ENCODE results near the gene ZNF492.

DNA sequence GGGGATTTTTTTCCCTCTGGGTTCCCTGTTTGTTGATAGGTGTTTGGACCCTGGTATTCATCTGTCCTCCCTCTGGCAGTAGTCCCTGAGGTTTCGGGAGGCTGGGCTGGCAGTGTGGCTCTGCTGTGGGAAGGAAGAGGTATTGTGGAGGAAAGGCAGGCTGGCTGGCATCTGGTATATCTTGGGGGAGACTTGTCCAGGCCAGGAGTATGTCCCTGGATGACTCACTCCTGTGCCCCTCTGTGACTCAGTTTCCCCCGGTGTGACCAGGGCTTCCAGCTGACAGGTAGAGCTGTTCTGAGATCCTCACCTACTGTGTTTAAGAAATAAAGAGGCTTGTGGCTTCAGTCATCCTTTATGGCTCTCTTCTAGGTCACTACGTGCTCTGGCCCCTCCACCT lies 14.2 kb upstream of the ZNF492 start:
- TF ChIP-seq, protein P1, sequence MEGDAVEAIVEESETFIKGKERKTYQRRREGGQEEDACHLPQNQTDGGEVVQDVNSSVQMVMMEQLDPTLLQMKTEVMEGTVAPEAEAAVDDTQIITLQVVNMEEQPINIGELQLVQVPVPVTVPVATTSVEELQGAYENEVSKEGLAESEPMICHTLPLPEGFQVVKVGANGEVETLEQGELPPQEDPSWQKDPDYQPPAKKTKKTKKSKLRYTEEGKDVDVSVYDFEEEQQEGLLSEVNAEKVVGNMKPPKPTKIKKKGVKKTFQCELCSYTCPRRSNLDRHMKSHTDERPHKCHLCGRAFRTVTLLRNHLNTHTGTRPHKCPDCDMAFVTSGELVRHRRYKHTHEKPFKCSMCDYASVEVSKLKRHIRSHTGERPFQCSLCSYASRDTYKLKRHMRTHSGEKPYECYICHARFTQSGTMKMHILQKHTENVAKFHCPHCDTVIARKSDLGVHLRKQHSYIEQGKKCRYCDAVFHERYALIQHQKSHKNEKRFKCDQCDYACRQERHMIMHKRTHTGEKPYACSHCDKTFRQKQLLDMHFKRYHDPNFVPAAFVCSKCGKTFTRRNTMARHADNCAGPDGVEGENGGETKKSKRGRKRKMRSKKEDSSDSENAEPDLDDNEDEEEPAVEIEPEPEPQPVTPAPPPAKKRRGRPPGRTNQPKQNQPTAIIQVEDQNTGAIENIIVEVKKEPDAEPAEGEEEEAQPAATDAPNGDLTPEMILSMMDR (conservative IDR thresholded peaks at IDR 0.05; ENCODE audit: low read length): no peak
- no peak for TF ChIP-seq EZH2phosphoT487 (IDR thresholded peaks at IDR 0.05; ENCODE audit: borderline replicate concordance, low read depth, low read length)
